Activated T-cell treated with anti-CD3 and anti-CD28 coated beads, Interleukin-2, amount 50 U/mL, for 72 hours (primary cell): ENCODE results near the gene CTBP2. TPM values are rescaled to one million over a fixed set of nuclear protein-coding genes. Genes with fewer than 3 reads are reported as not detected.

Source experiments
- ATAC-seq, 2 donors: fragments of 150-1000 bp; cut with Tn5 transposase; replicated peaks in 1 of 2; 2 replicates each; pipeline ENCODE4 v1.10.0; 2021; ENCODE audit warnings: moderate library complexity in 2 of 2, mild to moderate bottlenecking in 1 of 2
- DNase-seq, 2 donors: peaks; one replicate each; pipeline ENCODE4 v3.0.0; 2021 to 2022; ENCODE audit warnings: mixed read lengths in 1 of 2
- H3K27ac Mint-ChIP-seq: one replicate; pipeline ENCODE4 v1.8.0; 2022; ENCODE audit warnings: mild to moderate bottlenecking, moderate library complexity, mixed read lengths
- H3K27me3 Mint-ChIP-seq: one replicate; pipeline ENCODE4 v1.8.0; 2022; ENCODE audit warnings: low read depth, mixed read lengths
- H3K36me3 Mint-ChIP-seq, 2 donors: one replicate each; pipeline ENCODE4 v1.8.0; 2022; ENCODE audit warnings: mixed read lengths in 2 of 2, mild to moderate bottlenecking in 1 of 2; ENCODE audit not compliant: insufficient read depth in 2 of 2
- H3K4me1 Mint-ChIP-seq: one replicate; pipeline ENCODE4 v1.8.0; 2022; ENCODE audit warnings: low read depth, mixed read lengths
- H3K4me3 Mint-ChIP-seq, 2 donors: one replicate each; pipeline ENCODE4 v1.8.0; 2022; ENCODE audit warnings: mild to moderate bottlenecking in 2 of 2, mixed read lengths in 2 of 2, moderate library complexity in 2 of 2
- H3K9me3 Mint-ChIP-seq, 2 donors: one replicate each; pipeline ENCODE4 v1.8.0; 2022; ENCODE audit warnings: mixed read lengths in 2 of 2
- total RNA-seq, 2 donors: library from RNA; stranded (reverse); gene quantifications; one replicate each; pipeline ENCODE4 v1.2.3, GENCODE V29; 2022

Gene CTBP2
- total RNA-seq, 2 donors from 2014 or later = 0.72 to 2.5 TPM

GRCh38 chr10:125037145-125037877, 123.1 kb downstream of the CTBP2 start:
- Mint-ChIP-seq H3K36me3 (no peaks in the 10 kb centered on the region), H3K9me3 (no peaks in the 10 kb centered on the region), H3K27me3 (peaks cover 6% of the 10 kb centered on the region), H3K4me1 (no peaks in the 10 kb centered on the region), H3K27ac (no peak overlapping the region), H3K4me3 (no peak overlapping the region)
- ATAC-seq = no peak
- no peak for DNase-seq

GRCh38 chr10:125035588-125036295, 124.6 kb downstream of the CTBP2 start:
- no peaks in the 10 kb centered on the region for H3K36me3 Mint-ChIP-seq
- H3K4me1 Mint-ChIP-seq = no peaks in the 10 kb centered on the region
- ATAC-seq (no peak), DNase-seq (no peak)
- no peaks in the 10 kb centered on the region for H3K9me3 Mint-ChIP-seq
- no peak overlapping the region for H3K27ac Mint-ChIP-seq
- peaks cover 6% of the 10 kb centered on the region for H3K27me3 Mint-ChIP-seq
- H3K4me3 Mint-ChIP-seq = no peak overlapping the region

GRCh38 chr10:125035136-125035535, 125.2 kb downstream of the CTBP2 start:
- DNase-seq = no peak
- H3K36me3 Mint-ChIP-seq = no peaks in the 10 kb centered on the region
- H3K4me1 Mint-ChIP-seq = no peaks in the 10 kb centered on the region
- H3K4me3 Mint-ChIP-seq = no peak overlapping the region
- no peaks in the 10 kb centered on the region for H3K9me3 Mint-ChIP-seq
- no peak for ATAC-seq
- H3K27me3 Mint-ChIP-seq = peaks cover 6% of the 10 kb centered on the region
- H3K27ac Mint-ChIP-seq = no peak overlapping the region

- H3K27me3 Mint-ChIP-seq = peaks cover 6% of the 10 kb centered on the region
- H3K27ac Mint-ChIP-seq = no peak overlapping the region
- no peak overlapping the region for H3K4me3 Mint-ChIP-seq
- no peaks in the 10 kb centered on the region for H3K4me1 Mint-ChIP-seq
- no peaks in the 10 kb centered on the region for H3K36me3 Mint-ChIP-seq
- DNase-seq = no peak
- no peak for ATAC-seq
- H3K9me3 Mint-ChIP-seq = no peaks in the 10 kb centered on the region
Observed at GRCh38 chr10:125034675-125035074, 125.7 kb downstream of the CTBP2 start.

GRCh38 chr10:125033146-125033924, 127.0 kb downstream of the CTBP2 start:
- Mint-ChIP-seq H3K4me1 (no peaks in the 10 kb centered on the region), H3K4me3 (no peak overlapping the region), H3K9me3 (no peaks in the 10 kb centered on the region), H3K27me3 (peaks cover 6% of the 10 kb centered on the region), H3K27ac (no peak overlapping the region), H3K36me3 (no peaks in the 10 kb centered on the region)
- DNase-seq = no peak
- no peak for ATAC-seq

- no peak for ATAC-seq
- H3K27ac Mint-ChIP-seq = no peak overlapping the region
- no peak for DNase-seq
- H3K9me3 Mint-ChIP-seq = no peaks in the 10 kb centered on the region
- H3K36me3 Mint-ChIP-seq = no peaks in the 10 kb centered on the region
- H3K4me3 Mint-ChIP-seq = no peak overlapping the region
- H3K27me3 Mint-ChIP-seq = peaks cover 6% of the 10 kb centered on the region
- no peaks in the 10 kb centered on the region for H3K4me1 Mint-ChIP-seq
Observed at GRCh38 chr10:125032474-125033020, 127.8 kb downstream of the CTBP2 start.

- ATAC-seq (no peak), DNase-seq (no peak)
- Mint-ChIP-seq H3K4me1 (no peaks in the 10 kb centered on the region), H3K9me3 (no peaks in the 10 kb centered on the region), H3K27ac (no peak overlapping the region), H3K4me3 (no peak overlapping the region), H3K27me3 (no peaks in the 10 kb centered on the region), H3K36me3 (no peaks in the 10 kb centered on the region)
Observed at GRCh38 chr10:125030567-125031197, 129.7 kb downstream of the CTBP2 start.

GRCh38 chr10:125029584-125030242, 130.7 kb downstream of the CTBP2 start:
- no peak overlapping the region for H3K4me3 Mint-ChIP-seq
- H3K36me3 Mint-ChIP-seq = no peaks in the 10 kb centered on the region
- H3K9me3 Mint-ChIP-seq = no peaks in the 10 kb centered on the region
- ATAC-seq (no peak), DNase-seq (no peak)
- no peaks in the 10 kb centered on the region for H3K4me1 Mint-ChIP-seq
- H3K27me3 Mint-ChIP-seq = no peaks in the 10 kb centered on the region
- H3K27ac Mint-ChIP-seq = no peak overlapping the region

GRCh38 chr10:125027871-125028869, 132.2 kb downstream of the CTBP2 start:
- ATAC-seq (no peak), DNase-seq (no peak)
- no peaks in the 10 kb centered on the region for H3K4me1 Mint-ChIP-seq
- H3K4me3 Mint-ChIP-seq = no peak overlapping the region
- H3K9me3 Mint-ChIP-seq = no peaks in the 10 kb centered on the region
- no peak overlapping the region for H3K27ac Mint-ChIP-seq
- no peaks in the 10 kb centered on the region for H3K27me3 Mint-ChIP-seq
- no peaks in the 10 kb centered on the region for H3K36me3 Mint-ChIP-seq

GRCh38 chr10:125026974-125027735, 133.2 kb downstream of the CTBP2 start:
- Mint-ChIP-seq H3K4me1 (no peaks in the 10 kb centered on the region), H3K36me3 (no peaks in the 10 kb centered on the region), H3K4me3 (no peak overlapping the region), H3K27me3 (no peaks in the 10 kb centered on the region), H3K27ac (no peak overlapping the region), H3K9me3 (no peaks in the 10 kb centered on the region)
- ATAC-seq (no peak), DNase-seq (no peak)
